SK-N-SH (cell line): ENCODE data around the gene PTDSS2. TPM values are rescaled to one million over a fixed set of nuclear protein-coding genes. Genes with fewer than 3 reads are reported as not detected.
A peak's percentile ranks its signal among the peaks of the same experiment; 100 is the strongest.

ENCODE experiments used
- CTCF ChIA-PET: fragments of 300-600, 350-600 bp; formaldehyde crosslinking; extraction: SDS; loops from one replicate; lab custom pipeline; 2021; lab: Yijun Ruan, JAX
- POLR2A ChIA-PET: fragments of 350-600 bp; sonication (Branson Sonifier 250); formaldehyde crosslinking; extraction: SDS; loops from one replicate; lab custom pipeline; 2020; ENCODE audit warnings: antibody characterized with exemption, inconsistent platforms; lab: Yijun Ruan, JAX
- DNase-seq: peaks from one replicate; pipeline ENCODE4 v3.0.0; 2012
- H2AFZ ChIP-seq: fragments of 200-600 bp; sonication (generic); 2 replicates; pipeline ENCODE4 v1.8.1; 2016; ENCODE audit warnings: antibody characterized with exemption, mild to moderate bottlenecking, low read depth
- H3F3A ChIP-seq: fragments of 200-600 bp; sonication (generic); replicated peaks from 2 replicates; pipeline ENCODE3; 2016; ENCODE audit warnings: antibody characterized with exemption, mild to moderate bottlenecking; ENCODE audit not compliant: insufficient read depth
- H3K27ac ChIP-seq, 2 experiments: fragments of 200-500 bp in 1 of 2; fragments of 200-600 bp in 1 of 2; sonication (Bioruptor generic) in 1 of 2; sonication (generic), shearing (Covaris generic) in 1 of 2; 2 replicates each; pipeline versions ENCODE4 v1.5.1 to v1.6.1; 2014 to 2016; ENCODE audit warnings: low read depth in 2 of 2, inconsistent platforms in 1 of 2, low read length in 1 of 2, mild to moderate bottlenecking in 1 of 2, mixed read lengths in 1 of 2
- H3K27me3 ChIP-seq: fragments of 200-600 bp; sonication (generic), shearing (Covaris generic); 2 replicates; pipeline ENCODE4 v1.6.1; 2016; ENCODE audit warnings: mixed run types; ENCODE audit not compliant: insufficient read depth
- H3K36me3 ChIP-seq, 2 experiments: fragments of 200-500 bp in 1 of 2; fragments of 200-600 bp in 1 of 2; sonication (Bioruptor generic) in 1 of 2; sonication (generic) in 1 of 2; replicated peaks in 1 of 2; 2 replicates each; pipeline versions ENCODE3 to v1.5.1; 2014 to 2016; ENCODE audit warnings: low read length in 1 of 2, mild to moderate bottlenecking in 1 of 2; ENCODE audit not compliant: insufficient read depth in 2 of 2, control insufficient read depth in 1 of 2
- H3K4me1 ChIP-seq, 2 experiments: fragments of 200-500 bp in 1 of 2; fragments of 200-600 bp in 1 of 2; sonication (Bioruptor generic) in 1 of 2; sonication (generic), shearing (Covaris generic) in 1 of 2; 2 replicates each; pipeline versions ENCODE4 v1.5.1 to v1.6.1; 2014 to 2016; ENCODE audit warnings: low read depth in 1 of 2, low read length in 1 of 2, mixed run types in 1 of 2; ENCODE audit not compliant: insufficient read depth in 2 of 2, control insufficient read depth in 1 of 2
- H3K4me2 ChIP-seq: fragments of 200-600 bp; sonication (generic), shearing (Covaris generic); 2 replicates; pipeline ENCODE4 v1.6.1; 2017; ENCODE audit warnings: mixed run types
- H3K4me3 ChIP-seq, 2 experiments: fragments of 200-500 bp in 1 of 2; fragments of 200-600 bp in 1 of 2; sonication (Bioruptor generic) in 1 of 2; sonication (generic), shearing (Covaris generic) in 1 of 2; 2 replicates each; pipeline versions ENCODE4 v1.5.1 to v1.8.1; 2014 to 2016; ENCODE audit warnings: low read depth in 2 of 2, inconsistent platforms in 1 of 2, low read length in 1 of 2, mild to moderate bottlenecking in 1 of 2, mixed read lengths in 1 of 2, moderate library complexity in 1 of 2
- H3K79me2 ChIP-seq: fragments of 200-600 bp; sonication (generic); 2 replicates; pipeline ENCODE4 v1.8.1; 2017; ENCODE audit warnings: mild to moderate bottlenecking; ENCODE audit not compliant: insufficient read depth
- H3K9ac ChIP-seq: fragments of 200-600 bp; sonication (generic); 2 replicates; pipeline ENCODE4 v1.6.1; 2017; ENCODE audit warnings: mixed run types
- H3K9me2 ChIP-seq: fragments of 200-600 bp; sonication (generic); 2 replicates; pipeline ENCODE4 v1.6.1; 2017; ENCODE audit warnings: mixed run types
- H3K9me3 ChIP-seq: fragments of 200-600 bp; sonication (generic); 2 replicates; pipeline ENCODE4 v1.6.1; 2017; ENCODE audit warnings: mixed run types, mild to moderate bottlenecking, moderate library complexity
- H4K20me1 ChIP-seq: fragments of 200-600 bp; sonication (generic); 2 replicates; pipeline ENCODE4 v1.6.1; 2017; ENCODE audit warnings: mild to moderate bottlenecking, mixed run types; ENCODE audit not compliant: insufficient read depth
- CHD2 ChIP-seq: fragments of 150-350 bp; IDR thresholded peaks from 2 replicates; pipeline ENCODE4 v1.6.1; 2018; ENCODE audit warnings: low read length; ENCODE audit not compliant: partially characterized antibody
- ELF1 ChIP-seq: IDR thresholded peaks from 2 replicates; pipeline ENCODE4 v1.4.0; 2012
- EP300 ChIP-seq, 2 experiments: IDR thresholded peaks; 2 replicates each; pipeline versions ENCODE4 v1.4.0 to v1.6.1; 2012; ENCODE audit warnings: borderline replicate concordance in 1 of 2, low read depth in 1 of 2, low read length in 1 of 2
- EZH2phosphoT487 ChIP-seq: fragments of 200-600 bp; sonication (generic); IDR thresholded peaks from 2 replicates; pipeline ENCODE4 v1.6.1; 2017; ENCODE audit warnings: low read depth, mixed run types, mild to moderate bottlenecking, antibody characterized with exemption, moderate library complexity, borderline replicate concordance
- FOSL2 ChIP-seq: IDR thresholded peaks from 2 replicates; pipeline ENCODE4 v1.4.0; 2012; ENCODE audit warnings: low read depth, mild to moderate bottlenecking, moderate library complexity, borderline replicate concordance
- FOXJ3 ChIP-seq: sonication (generic); formaldehyde crosslinking; IDR thresholded peaks from 2 replicates; pipeline ENCODE4 v1.5.1; 2020; ENCODE audit warnings: mild to moderate bottlenecking, missing genetic modification reagents
- FOXM1 ChIP-seq: IDR thresholded peaks from 2 replicates; pipeline ENCODE4 v1.4.0; 2012; ENCODE audit warnings: low read depth, mild to moderate bottlenecking
- JUND ChIP-seq: IDR thresholded peaks from 2 replicates; pipeline ENCODE4 v1.4.0; 2012
- MEF2A ChIP-seq: IDR thresholded peaks from 2 replicates; pipeline ENCODE4 v1.4.0; 2012; ENCODE audit warnings: low read depth, borderline replicate concordance
- MXI1 ChIP-seq: IDR thresholded peaks from 2 replicates; pipeline ENCODE4 v1.6.1; 2012; ENCODE audit warnings: mild to moderate bottlenecking, low read depth, low read length, improper control_type of control experiment
- NFIC ChIP-seq: IDR thresholded peaks from 2 replicates; pipeline ENCODE4 v1.4.0; 2012; ENCODE audit warnings: borderline replicate concordance
- NRF1 ChIP-seq: IDR thresholded peaks from 2 replicates; pipeline ENCODE4 v1.6.1; 2012; ENCODE audit warnings: low read depth, mild to moderate bottlenecking, low read length
- POLR2AphosphoS5 ChIP-seq: IDR thresholded peaks from 2 replicates; pipeline ENCODE4 v1.6.1; 2012; ENCODE audit warnings: low read depth, low read length
- RAD21 ChIP-seq: IDR thresholded peaks from 2 replicates; pipeline ENCODE4 v1.6.1; 2012; ENCODE audit warnings: mild to moderate bottlenecking, low read length
- RXRA ChIP-seq: IDR thresholded peaks from 2 replicates; pipeline ENCODE4 v1.4.0; 2012; ENCODE audit warnings: low read depth, mild to moderate bottlenecking, borderline replicate concordance
- SMC3 ChIP-seq: IDR thresholded peaks from 2 replicates; pipeline ENCODE4 v1.6.1; 2012; ENCODE audit warnings: low read depth, low read length, improper control_type of control experiment
- TAF1 ChIP-seq: IDR thresholded peaks from 2 replicates; pipeline ENCODE4 v1.6.1; 2012; ENCODE audit warnings: low read depth, mild to moderate bottlenecking, low read length, moderate library complexity, borderline replicate concordance
- TEAD4 ChIP-seq: IDR thresholded peaks from 2 replicates; pipeline ENCODE4 v1.4.0; 2012; ENCODE audit warnings: mild to moderate bottlenecking, borderline replicate concordance; ENCODE audit not compliant: insufficient read depth
- YY1 ChIP-seq: IDR thresholded peaks from 2 replicates; pipeline ENCODE4 v1.4.0; 2012; ENCODE audit warnings: low read depth, mild to moderate bottlenecking
- WGBS: methylation state at CpG from one replicate; pipeline ENCODE4 v1.1.6; 2017; ENCODE audit warnings: low lambda C conversion rate; 5-methylcytosine and 5-hydroxymethylcytosine counted together
- polyA plus RNA-seq, 3 experiments: library from polyadenylated mRNA; depleted of rRNA; stranded (reverse); fragments of >200 nt; gene quantifications; 2 replicates each; pipeline ENCODE4 v1.2.3, GENCODE V29; 2012
- TF ChIP-seq, protein P1 (sequence below): IDR thresholded peaks from 2 replicates; pipeline ENCODE4 v1.4.0; 2012; ENCODE audit warnings: low read depth, borderline replicate concordance
- TF ChIP-seq, protein P2 (sequence below): fragments of 150-350 bp; IDR thresholded peaks from 2 replicates; pipeline ENCODE4 v1.6.1; 2017; ENCODE audit warnings: antibody characterized with exemption, low read length, low read depth, borderline replicate concordance
- TF ChIP-seq, protein P3 (sequence below): IDR thresholded peaks from 2 replicates; pipeline ENCODE4 v1.4.0; 2012; ENCODE audit warnings: low read depth

The PTDSS2 gene
- polyA plus RNA-seq, 1 of the 3 experiments (the other 2 are of a cell fraction): 28.6 TPM

DNA sequence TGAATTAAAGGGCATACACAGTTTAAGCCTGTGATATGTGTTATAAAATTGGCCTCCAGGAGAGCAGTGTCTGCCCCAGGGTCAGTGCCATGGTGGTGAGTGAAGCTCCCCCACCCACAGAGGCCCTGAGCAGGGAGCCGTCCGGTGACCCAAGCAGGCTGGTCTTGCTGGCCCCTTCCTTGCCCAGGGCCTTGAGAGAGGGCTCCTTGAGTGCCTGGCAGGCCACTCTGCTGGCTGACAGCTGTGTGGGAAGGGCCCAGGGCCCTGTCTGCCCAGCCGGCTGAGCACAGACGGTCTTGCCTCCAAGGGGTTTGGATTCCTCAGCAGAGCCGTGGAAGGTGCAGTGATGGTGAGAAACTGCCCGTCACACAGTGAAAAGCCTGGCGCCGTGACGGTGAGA, 25.9 kb downstream of the PTDSS2 start (continued):
- TF ChIP-seq SMC3: no peak
- TF ChIP-seq, protein P1, sequence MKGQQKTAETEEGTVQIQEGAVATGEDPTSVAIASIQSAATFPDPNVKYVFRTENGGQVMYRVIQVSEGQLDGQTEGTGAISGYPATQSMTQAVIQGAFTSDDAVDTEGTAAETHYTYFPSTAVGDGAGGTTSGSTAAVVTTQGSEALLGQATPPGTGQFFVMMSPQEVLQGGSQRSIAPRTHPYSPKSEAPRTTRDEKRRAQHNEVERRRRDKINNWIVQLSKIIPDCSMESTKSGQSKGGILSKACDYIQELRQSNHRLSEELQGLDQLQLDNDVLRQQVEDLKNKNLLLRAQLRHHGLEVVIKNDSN: no peak
- TF ChIP-seq, protein P2, sequence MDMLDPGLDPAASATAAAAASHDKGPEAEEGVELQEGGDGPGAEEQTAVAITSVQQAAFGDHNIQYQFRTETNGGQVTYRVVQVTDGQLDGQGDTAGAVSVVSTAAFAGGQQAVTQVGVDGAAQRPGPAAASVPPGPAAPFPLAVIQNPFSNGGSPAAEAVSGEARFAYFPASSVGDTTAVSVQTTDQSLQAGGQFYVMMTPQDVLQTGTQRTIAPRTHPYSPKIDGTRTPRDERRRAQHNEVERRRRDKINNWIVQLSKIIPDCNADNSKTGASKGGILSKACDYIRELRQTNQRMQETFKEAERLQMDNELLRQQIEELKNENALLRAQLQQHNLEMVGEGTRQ: no peak
- no peak for TF ChIP-seq EZH2phosphoT487
- TF ChIP-seq RXRA: no peak
- no peak for TF ChIP-seq MEF2A
- no peak for TF ChIP-seq NFIC
- no peak for TF ChIP-seq TAF1
- TF ChIP-seq FOXJ3 (CRISPR knock-in tag): no peak

DNA sequence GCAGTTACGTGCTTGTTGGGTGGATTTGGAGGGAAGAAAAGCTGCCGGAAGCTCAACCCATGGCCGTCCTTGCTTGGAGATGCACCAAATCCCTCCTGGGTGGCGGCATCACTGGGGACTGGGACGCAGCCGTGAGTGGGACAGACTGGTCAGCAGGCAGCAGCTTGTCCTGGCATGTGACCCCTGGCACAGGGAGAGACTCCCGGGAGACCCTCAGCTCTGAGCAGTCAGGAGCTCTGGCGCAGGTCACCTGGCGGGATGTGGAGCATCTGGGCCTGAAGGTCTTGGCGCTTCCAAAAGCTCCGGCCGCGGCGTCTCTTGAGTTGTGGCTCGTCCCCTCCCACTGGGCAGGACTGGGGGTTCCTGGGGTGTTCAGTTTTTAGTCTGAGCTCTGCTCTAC, 26.3 kb downstream of the PTDSS2 start:
- H3K27me3 ChIP-seq: no peaks in the 10 kb centered on the region
- ChIA-PET CTCF (no interaction called here), POLR2A (no interaction called here)
- H4K20me1 ChIP-seq: no peaks in the 10 kb centered on the region
- H3K9me3 ChIP-seq: no peaks in the 10 kb centered on the region
- H3K9me2 ChIP-seq: no peaks in the 10 kb centered on the region
- WGBS: 95% methylated on average over 12 of the region's 15 CpGs
- no peaks in the 10 kb centered on the region for H3F3A ChIP-seq
- no peaks in the 10 kb centered on the region for H3K36me3 ChIP-seq
- no peak overlapping the region for H3K9ac ChIP-seq
- 0 out of 2 replicates have a peak, but pooled peaks cover 6% of the 10 kb centered on the region for H3K79me2 ChIP-seq
- no peak overlapping the region for H2AFZ ChIP-seq
- no peak overlapping the region for H3K4me2 ChIP-seq
- H3K4me1 ChIP-seq: no peaks in the 10 kb centered on the region; a peak in 1 of 4 replicates
- no peak overlapping the region for H3K4me3 ChIP-seq
- no peak for DNase-seq
- no peak for TF ChIP-seq FOSL2
- H3K27ac ChIP-seq: no peak overlapping the region; a peak in 1 of 4 replicates

DNA sequence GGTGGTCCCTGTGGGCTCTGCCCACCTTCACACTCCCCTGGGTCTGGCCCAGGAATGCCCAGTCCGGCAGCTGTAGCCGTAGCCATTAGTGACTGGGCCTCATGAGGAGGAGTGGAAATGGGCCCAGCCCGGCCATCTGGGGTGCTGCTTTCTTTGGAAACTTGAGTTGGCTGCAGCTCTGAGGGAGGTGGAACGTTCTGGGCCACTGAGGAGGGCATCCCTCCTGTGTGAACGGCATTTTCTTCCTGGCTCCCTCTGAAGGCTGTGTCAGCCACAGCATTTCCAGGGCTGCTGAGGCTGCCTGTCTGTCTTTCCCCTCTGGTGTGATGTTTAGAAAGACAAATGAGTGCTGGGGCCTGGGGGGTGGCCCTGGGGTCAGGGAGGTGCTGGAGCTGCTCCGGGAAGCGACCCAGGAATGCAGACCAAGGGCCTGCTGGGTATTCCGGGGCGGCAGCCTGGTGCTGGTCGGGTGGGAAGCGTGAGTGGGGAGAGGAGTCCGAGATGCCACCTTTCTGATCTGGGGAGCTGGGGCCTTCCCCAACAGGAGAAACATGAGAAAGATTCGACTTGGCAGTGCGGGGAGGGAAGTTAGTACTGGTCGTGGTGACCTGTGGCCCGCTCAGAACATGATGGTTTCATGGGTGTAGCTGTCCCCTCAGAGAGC, 27.1 kb downstream of the PTDSS2 start:
- Histone ChIP-seq H3K4me2 (no peak overlapping the region), H3K9me2 (no peaks in the 10 kb centered on the region), H3K9ac (no peak overlapping the region), H3K79me2 (0 out of 2 replicates have a peak, but pooled peaks cover 6% of the 10 kb centered on the region), H3F3A (no peaks in the 10 kb centered on the region), H4K20me1 (no peaks in the 10 kb centered on the region), H3K27me3 (no peaks in the 10 kb centered on the region), H2AFZ (no peak overlapping the region), H3K27ac (no peak overlapping the region), H3K4me3 (no peak overlapping the region), H3K9me3 (no peaks in the 10 kb centered on the region), H3K4me1 (no peaks in the 10 kb centered on the region; a peak in 1 of 4 replicates), H3K36me3 (no peaks in the 10 kb centered on the region)
- ChIA-PET POLR2A (no interaction called here), CTCF (interaction anchor here (0.7 to 1.1 kb wide), 2 partner anchors 78 to 162 kb away, joined by 3 to 4 read pairs; no protein-coding TSS in a partner anchor)
- 90% methylated on average over 12 of the region's 16 CpGs for WGBS
- DNase-seq: peak; percentile 16
- TF ChIP-seq MXI1: no peak
- TF ChIP-seq RXRA: no peak
- TF ChIP-seq FOXM1: no peak
- TF ChIP-seq, protein P3, sequence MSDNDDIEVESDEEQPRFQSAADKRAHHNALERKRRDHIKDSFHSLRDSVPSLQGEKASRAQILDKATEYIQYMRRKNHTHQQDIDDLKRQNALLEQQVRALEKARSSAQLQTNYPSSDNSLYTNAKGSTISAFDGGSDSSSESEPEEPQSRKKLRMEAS: no peak
- TF ChIP-seq RAD21: no peak
- no peak for TF ChIP-seq NRF1
- no peak for TF ChIP-seq POLR2AphosphoS5
- no peak for TF ChIP-seq TAF1
- no peak for TF ChIP-seq CHD2
- no peak for TF ChIP-seq YY1
- TF ChIP-seq JUND: no peak
- TF ChIP-seq EP300 (IDR thresholded peaks at IDR 0.05; ENCODE audit: borderline replicate concordance in 1 of 2, low read depth in 1 of 2, low read length in 1 of 2): no peak
- no peak for TF ChIP-seq TEAD4
- no peak for TF ChIP-seq ELF1
